ENCODE results near the gene HDC.

The HDC gene

DNA sequence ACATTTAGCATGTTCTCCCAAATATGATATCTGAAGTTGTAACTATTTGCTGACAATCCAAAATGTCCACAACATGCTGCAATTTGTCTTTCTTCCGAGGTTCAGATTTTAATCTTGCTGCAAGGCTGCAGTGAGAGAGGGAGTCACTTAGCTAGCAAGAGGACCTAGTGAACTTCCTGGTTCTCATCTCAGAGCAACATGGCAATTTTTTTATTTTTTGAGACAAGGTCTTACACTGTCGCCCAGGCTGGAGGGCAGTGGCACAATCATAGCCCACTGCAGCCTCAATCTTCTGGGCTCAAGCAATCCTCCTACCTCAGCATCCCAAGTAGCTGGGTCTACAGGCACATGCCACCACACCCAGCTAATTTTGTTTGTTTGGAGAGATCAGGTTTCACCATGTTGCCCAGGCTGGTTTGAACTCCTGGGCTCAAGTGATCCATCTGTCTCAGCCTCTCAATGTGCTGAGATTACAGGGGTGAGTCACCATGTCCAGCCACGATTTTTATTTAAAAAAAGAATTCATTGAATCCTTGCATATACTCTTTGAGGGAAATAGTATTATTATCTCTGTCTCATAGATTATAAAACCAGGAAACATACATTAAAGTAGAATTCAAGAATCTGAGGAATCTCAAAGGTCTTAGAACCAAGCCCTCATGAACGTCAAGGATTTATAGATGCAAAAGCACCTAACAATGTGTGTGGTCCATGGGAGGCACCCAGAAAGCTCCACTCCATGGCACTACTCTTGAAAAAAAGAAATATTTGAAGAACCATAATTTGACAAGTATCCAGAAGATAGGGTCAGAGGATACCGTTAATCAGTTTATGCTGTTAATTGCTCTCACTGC is 9.1 kb downstream of the HDC start:
- FAIRE-seq = no peak
- DNase-seq (ENCODE audit: low spot score) = no peak

- no peak for FAIRE-seq
- DNase-seq (ENCODE audit: low spot score) = no peak
Measured at GRCh38 chr15:50252556-50252955, 13.0 kb downstream of the HDC start.

DNA sequence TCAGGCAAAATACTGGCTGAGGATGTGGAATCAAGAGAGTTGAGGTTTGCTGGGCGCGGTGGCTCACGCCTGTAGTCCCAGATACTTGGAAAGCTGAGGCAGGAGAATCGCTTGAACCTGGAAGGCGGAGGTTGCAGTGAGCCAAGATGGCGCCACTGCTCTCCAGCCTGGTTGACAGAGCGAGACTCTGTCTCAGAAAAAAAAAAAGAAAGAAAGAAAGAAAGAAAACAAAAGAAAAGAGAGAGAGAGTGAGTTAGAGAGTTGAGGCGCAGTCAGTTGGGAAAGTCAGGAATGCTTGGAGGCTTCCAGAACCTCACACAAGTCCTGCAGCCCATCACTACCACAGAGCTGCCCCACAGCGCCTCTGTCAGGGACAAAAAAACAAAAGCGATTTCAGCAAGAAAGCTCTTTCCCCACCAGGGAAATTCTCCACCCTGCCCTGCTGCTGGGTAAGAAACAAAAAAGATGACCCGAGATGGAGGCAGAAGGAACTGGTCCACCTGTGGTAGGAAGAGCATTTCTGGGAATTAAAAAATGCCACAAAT is 13.8 kb downstream of the HDC start:
- FAIRE-seq (no peak), DNase-seq (ENCODE audit: low spot score) (no peak)

- FAIRE-seq = no peak
Measured at GRCh38 chr15:50250760-50251394, 14.6 kb downstream of the HDC start.

GRCh38 chr15:50249704-50250103 is 15.8 kb downstream of the HDC start:
- no peak for DNase-seq (ENCODE audit: low spot score)
- FAIRE-seq = no peak

More at GRCh38 chr15:50250760-50251394, 14.6 kb downstream of the HDC start:
- DNase-seq (ENCODE audit: low spot score) = no peak

- FAIRE-seq (no peak), DNase-seq (ENCODE audit: low spot score) (no peak)
Measured at GRCh38 chr15:50248994-50249582, 16.4 kb downstream of the HDC start.

- FAIRE-seq (no peak), DNase-seq (ENCODE audit: low spot score) (no peak)
Measured at GRCh38 chr15:50247819-50248655, 17.5 kb downstream of the HDC start.

- FAIRE-seq = no peak
- no peak for DNase-seq (ENCODE audit: low spot score)
Measured at GRCh38 chr15:50246631-50247030, 18.9 kb downstream of the HDC start.

- DNase-seq (ENCODE audit: low spot score) (no peak), FAIRE-seq (no peak)
Measured at GRCh38 chr15:50244959-50245624, 20.4 kb downstream of the HDC start.

DNA sequence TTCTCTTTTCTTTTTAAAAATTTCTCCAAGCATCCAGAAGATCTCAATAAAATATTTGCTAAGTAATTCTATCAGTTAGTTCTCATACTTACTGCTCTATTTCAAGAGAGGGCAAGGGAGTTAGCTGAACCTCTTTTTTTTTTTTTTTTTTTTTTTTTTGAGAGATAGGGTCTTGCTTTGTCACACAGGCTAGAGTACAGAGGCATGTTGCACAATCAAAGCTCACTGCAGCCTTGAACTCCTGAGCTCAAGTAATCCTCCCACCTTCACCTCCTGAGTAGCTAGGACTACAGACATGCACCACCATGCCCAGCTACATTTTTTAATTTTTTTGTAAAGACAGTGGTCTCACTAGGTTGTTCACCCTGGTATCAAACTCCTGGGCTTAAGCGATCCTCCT is 21.4 kb downstream of the HDC start:
- DNase-seq (ENCODE audit: low spot score) = no peak
- FAIRE-seq = no peak

- DNase-seq (ENCODE audit: low spot score) = no peak
- FAIRE-seq = no peak
Measured at GRCh38 chr15:50241684-50242450, 23.7 kb downstream of the HDC start.

GRCh38 chr15:50238255-50238654 is 27.3 kb downstream of the HDC start:
- DNase-seq (ENCODE audit: low spot score) (no peak), FAIRE-seq (no peak)

- FAIRE-seq = no peak
- no peak for DNase-seq (ENCODE audit: low spot score)
Measured at GRCh38 chr15:50236433-50236832, 29.1 kb downstream of the HDC start.

- DNase-seq (ENCODE audit: low spot score) (no peak), FAIRE-seq (no peak)
Measured at GRCh38 chr15:50235794-50236193, 29.7 kb downstream of the HDC start.

DNA sequence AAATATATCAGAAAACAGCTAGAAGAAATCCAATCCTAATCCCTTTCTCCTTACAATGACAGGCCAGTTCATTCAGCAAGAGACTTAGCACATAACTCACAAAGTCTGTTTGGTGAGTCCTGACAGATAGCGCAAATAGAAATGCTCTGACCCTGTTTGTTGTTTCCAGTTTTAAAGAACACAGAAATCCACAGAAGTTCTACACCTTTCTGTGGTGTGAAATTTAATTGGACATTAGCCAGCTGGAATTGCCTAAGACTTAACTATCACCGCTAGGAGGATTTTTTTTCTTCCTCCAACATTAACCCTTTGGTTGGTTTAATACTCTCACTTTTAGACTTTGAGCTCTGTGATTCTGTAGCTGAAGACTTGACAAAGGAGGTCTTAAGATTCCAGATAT is 30.8 kb downstream of the HDC start:
- DNase-seq (ENCODE audit: low spot score) (no peak), FAIRE-seq (no peak)

GRCh38 chr15:50233192-50233736 is 32.3 kb downstream of the HDC start:
- FAIRE-seq (no peak), DNase-seq (ENCODE audit: low spot score) (no peak)

DNA sequence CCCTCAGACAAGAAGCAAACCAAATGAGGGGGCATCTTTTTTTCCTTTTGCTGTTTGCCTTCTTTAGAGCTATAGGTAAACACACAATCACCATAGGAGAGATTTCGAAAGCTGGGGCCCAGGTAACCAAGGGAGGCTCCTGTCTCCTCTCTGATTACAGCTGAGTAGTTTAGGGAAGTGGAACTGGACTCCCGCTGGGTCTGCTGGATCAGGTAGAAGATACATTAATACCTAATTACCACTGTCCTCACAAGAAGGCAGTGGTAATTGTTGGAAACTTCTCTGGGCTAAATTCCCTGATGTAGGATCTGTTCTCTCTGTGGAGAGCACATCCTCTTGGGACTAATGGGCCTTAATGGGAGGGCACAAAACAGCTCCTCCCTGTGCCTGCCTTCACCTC is 32.7 kb downstream of the HDC start:
- FAIRE-seq = no peak
- no peak for DNase-seq (ENCODE audit: low spot score)

DNA sequence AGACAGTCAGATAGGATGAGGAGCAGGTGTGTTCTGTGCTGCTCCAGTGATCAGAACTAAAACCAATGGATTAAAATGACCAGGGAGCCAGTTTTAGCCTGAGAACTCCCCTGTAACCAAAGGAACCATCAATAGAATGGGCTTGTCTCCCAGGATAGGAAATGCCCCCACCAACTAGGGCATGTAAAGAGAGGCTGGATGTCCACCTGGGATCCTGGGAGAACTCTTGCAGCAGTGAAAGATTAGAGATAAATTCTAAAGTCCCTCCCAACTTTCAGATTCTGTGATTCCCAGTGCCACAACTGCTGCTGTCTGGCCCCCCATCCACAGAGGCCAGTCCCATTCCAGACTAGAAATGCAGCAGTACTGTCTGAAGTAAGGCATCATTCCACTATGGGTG is 33.8 kb downstream of the HDC start:
- FAIRE-seq (no peak), DNase-seq (ENCODE audit: low spot score) (no peak)

DNA sequence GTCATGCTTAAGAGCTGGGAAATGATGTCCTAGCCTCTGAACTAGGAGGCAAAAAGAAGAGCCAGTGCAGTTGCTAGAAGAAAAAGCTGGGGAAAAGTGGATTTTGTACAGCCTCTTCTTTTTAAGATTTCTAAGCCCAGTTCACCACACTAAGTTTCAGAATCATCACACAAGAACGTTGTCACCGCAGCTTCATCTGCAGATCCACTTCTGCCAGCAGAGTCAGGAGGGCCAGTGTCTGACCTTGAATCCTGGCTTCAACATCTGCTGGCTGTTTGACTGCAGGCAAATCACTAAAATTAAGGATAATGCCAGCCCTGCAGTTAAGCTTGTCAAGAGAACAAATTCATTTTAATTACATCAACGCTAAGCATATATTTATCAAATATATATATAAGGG is 36.2 kb downstream of the HDC start:
- DNase-seq (ENCODE audit: low spot score) = no peak
- no peak for FAIRE-seq

DNA sequence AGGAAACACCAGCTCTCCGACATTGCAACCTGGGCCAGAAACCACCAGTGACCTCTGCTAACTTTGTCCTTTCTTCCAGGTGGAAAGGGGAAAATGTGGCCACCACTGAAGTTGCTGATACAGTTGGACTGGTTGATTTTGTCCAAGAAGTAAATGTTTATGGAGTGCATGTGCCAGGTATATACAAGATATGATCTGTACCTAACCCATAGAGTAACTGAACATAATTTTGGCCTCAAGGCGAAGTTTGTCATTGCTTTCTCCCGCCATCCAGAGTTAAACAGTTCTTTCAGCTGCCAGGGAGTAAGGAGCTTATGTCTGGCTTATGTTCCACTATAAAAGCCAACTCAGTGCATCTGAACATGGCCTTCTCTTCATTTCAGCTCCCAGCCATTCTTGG is 36.7 kb downstream of the HDC start:
- FAIRE-seq (no peak), DNase-seq (ENCODE audit: low spot score) (no peak)

Data from urothelium cell line (cell line).